ENCODE results near the gene DTX3. TPM values are rescaled to one million over a fixed set of nuclear protein-coding genes. Genes with fewer than 3 reads are reported as not detected.
"Not testable (repeated sequence)": the region's sequence is repeated elsewhere in the genome, so short reads cannot be mapped to it uniquely, and the experiment has no call there.

Gene DTX3
- polyA plus RNA-seq, 1 donor: 65.0 TPM

- no peak for DNase-seq
Measured at GRCh38 chr12:57581802-57582201, 22.8 kb upstream of the DTX3 start.

- DNase-seq: no peak
Measured at GRCh38 chr12:57582440-57582839, 22.2 kb upstream of the DTX3 start.

- DNase-seq: peak; percentile 75
Measured at GRCh38 chr12:57583008-57583831, 21.4 kb upstream of the DTX3 start.

- DNase-seq: no peak
Measured at GRCh38 chr12:57584050-57584449, 20.6 kb upstream of the DTX3 start.

GRCh38 chr12:57584690-57585089 lies 19.9 kb upstream of the DTX3 start:
- no peak for DNase-seq

- no peak for DNase-seq
Measured at GRCh38 chr12:57585156-57585555, 19.5 kb upstream of the DTX3 start.

- no peak for DNase-seq
Measured at GRCh38 chr12:57586128-57586527, 18.5 kb upstream of the DTX3 start.

- DNase-seq: no peak
Measured at GRCh38 chr12:57586832-57587429, 17.7 kb upstream of the DTX3 start.

- not testable (repeated sequence) for DNase-seq
Measured at GRCh38 chr12:57588951-57589610, 15.5 kb upstream of the DTX3 start.

- no peak for DNase-seq
Measured at GRCh38 chr12:57590479-57590863, 14.2 kb upstream of the DTX3 start.

GRCh38 chr12:57590864-57591781 lies 13.5 kb upstream of the DTX3 start, which contains the start of gene PIP4K2C:
PIP4K2C (plus strand) TSS chr12:57591192; CDS start chr12:57591290, 98 bp downstream.
- DNase-seq: peak; percentile 79

- no peak for DNase-seq
Measured at GRCh38 chr12:57591782-57592325, 12.8 kb upstream of the DTX3 start.

GRCh38 chr12:57592551-57593165 lies 12.0 kb upstream of the DTX3 start:
- DNase-seq: no peak

GRCh38 chr12:57593187-57593586 lies 11.4 kb upstream of the DTX3 start:
- DNase-seq: no peak

GRCh38 chr12:57600395-57600794 lies 4.2 kb upstream of the DTX3 start:
- DNase-seq: no peak

GRCh38 chr12:57602544-57602943 lies 2.1 kb upstream of the DTX3 start:
- DNase-seq: no peak

GRCh38 chr12:57603324-57603723 lies 1.3 kb upstream of the DTX3 start:
- no peak for DNase-seq

GRCh38 chr12:57603815-57604453 lies 690 bp upstream of the DTX3 start:
- DNase-seq: peak; percentile 70

- no peak for DNase-seq
Measured at GRCh38 chr12:57604992-57605810, 577 bp downstream of the DTX3 start.

GRCh38 chr12:57605811-57606311 lies 1.2 kb downstream of the DTX3 start:
- DNase-seq: no peak

Data from left kidney (tissue), 2 donors.